ENCODE results near the gene ZCCHC17. TPM values are rescaled to one million over a fixed set of nuclear protein-coding genes. Genes with fewer than 3 reads are reported as not detected.
A peak's percentile ranks its signal among the peaks of the same experiment; 100 is the strongest.

ZCCHC17 gene
- total RNA-seq, 1 donor from 2014 or later, result 51.4 TPM

DNA sequence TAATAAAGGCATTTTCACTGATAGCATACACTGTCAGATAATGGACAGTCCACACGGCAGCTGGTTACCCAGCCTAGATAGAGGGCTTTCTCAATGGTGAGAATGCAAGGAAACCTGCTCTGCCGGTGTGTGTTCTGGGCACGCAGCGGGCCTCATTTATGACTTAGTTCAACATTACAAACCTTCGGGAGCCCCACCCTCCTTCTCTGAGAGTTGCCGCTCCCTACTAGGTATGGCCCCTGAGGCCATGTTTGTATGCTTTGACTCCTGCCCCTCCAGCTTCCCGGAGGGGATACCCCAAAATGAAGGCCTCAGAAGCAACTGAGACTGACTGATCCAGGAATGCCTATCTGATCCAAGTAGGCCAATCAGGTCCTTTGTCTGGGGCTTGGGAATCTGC lies 93.2 kb downstream of the ZCCHC17 start:
- DNase-seq (ENCODE audit: low read depth, low spot score), result no peak

- no peak for DNase-seq (ENCODE audit: low read depth, low spot score)
These were observed 96.6 kb downstream of the ZCCHC17 start for GRCh38 chr1:31393463-31393862.

- peak; percentile 10 for DNase-seq (ENCODE audit: low read depth, low spot score)
These were observed 97.9 kb downstream of the ZCCHC17 start for GRCh38 chr1:31394584-31395193.

GRCh38 chr1:31396633-31397351 lies 100.0 kb downstream of the ZCCHC17 start:
- no peak for DNase-seq (ENCODE audit: low read depth, low spot score)

GRCh38 chr1:31397360-31398095 lies 100.7 kb downstream of the ZCCHC17 start:
- DNase-seq (ENCODE audit: low read depth, low spot score), result no peak

DNA sequence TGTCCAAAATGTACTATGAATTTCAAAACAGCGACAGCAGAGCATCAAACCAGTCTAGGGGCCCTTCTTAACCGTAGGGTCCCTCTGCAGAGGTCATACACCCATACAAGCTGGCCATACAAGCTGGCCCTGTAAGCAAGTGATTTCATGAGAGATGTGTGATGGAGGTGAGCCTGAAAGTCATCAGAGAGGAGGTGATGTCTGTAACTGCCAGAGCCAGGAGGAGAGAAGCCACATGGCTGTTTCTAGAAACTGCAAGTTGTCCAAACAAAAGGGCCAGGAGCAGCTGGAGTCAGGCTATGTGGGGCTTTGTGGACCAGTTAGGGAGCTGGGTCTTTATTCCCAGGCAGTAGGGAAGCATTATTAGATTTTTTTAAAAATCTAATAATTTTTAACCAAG lies 101.4 kb downstream of the ZCCHC17 start:
- DNase-seq (ENCODE audit: low read depth, low spot score), result no peak

DNA sequence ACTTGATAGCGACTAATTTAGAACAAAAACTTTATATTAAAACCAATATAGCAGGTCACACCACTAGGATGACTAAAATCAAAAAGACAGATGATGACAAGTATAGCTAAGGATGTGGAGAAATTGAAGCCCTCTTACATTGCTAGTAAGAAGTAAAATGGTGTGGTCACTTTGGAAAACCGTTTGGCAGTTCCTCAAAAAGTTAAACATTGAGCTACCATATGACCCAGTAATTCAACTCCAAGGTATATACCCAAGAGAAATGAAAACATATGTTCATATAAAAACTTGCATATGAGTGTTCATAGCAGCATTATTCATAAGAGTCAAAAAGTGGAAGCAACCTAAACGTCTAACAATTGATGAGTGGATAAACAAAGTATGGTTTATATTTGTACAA lies 103.1 kb downstream of the ZCCHC17 start:
- no peak for DNase-seq (ENCODE audit: low read depth, low spot score)

DNA sequence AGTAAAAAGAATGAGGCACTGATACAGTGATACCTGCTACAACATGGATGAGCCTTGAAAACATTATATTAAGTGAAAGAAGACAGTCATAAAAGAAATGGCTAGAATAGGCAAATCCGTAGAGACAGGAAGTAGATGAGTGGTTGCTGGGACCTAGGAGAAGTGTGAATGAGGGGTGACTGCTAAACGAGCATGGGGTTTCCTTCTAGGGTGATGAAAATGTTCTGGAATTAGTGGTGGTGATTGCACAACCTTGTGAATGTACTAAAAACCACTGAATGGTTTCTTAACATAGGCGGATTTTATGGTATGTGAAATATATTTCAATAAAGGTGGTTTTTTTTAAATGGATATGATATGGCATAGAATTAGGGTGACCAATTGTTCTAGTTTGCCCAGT lies 103.6 kb downstream of the ZCCHC17 start:
- DNase-seq (ENCODE audit: low read depth, low spot score), result no peak

DNA sequence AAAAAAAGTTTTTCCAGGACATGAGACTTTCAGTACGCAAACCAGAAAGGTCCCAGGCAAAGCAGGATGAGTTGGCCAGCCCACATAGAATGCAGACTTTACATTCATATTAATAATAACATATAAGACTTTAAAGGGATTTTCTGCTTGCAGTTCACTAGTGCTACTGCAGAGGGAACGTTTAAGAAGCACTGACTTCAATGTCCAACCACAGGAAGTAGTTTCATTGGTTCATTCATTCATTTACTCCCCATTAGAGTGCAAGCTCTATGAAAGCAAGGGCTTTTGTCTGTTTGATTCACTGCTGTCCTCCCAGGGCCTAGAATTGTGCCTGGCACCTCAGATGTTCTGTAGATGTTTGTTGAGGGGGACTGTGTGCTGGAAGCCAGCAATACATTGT lies 104.4 kb downstream of the ZCCHC17 start:
- DNase-seq (ENCODE audit: low read depth, low spot score), result no peak

GRCh38 chr1:31405578-31406245 lies 108.9 kb downstream of the ZCCHC17 start:
- no peak for DNase-seq (ENCODE audit: low read depth, low spot score)

GRCh38 chr1:31407029-31407626 lies 110.3 kb downstream of the ZCCHC17 start:
- no peak for DNase-seq (ENCODE audit: low read depth, low spot score)

DNA sequence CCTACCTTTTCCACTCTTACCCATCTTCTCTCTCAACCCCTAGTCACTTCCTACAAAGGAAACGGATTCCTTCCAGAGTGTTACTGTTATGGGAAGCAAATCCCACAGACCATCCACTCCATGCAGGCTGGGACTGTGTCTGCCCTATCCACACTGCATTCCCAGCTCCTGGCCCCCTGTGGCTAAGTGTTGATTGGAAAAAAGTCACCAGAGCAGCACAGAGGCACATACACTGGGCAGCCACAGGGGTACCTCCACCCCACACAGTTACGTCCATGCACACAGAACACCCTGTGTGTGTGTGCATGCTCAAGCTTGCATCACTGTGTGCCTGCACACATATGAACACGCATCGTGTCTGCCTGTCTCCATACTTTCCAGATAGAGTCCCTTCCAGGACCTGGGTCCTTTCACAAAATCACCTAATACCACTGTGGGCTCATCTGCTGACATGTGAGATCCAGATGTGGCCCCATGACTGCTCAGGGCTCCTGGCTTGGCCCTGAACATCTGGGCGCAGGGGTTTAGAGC lies 112.0 kb downstream of the ZCCHC17 start:
- DNase-seq (ENCODE audit: low read depth, low spot score), result no peak

GRCh38 chr1:31409946-31410858 lies 113.4 kb downstream of the ZCCHC17 start:
- no peak for DNase-seq (ENCODE audit: low read depth, low spot score)

- no peak for DNase-seq (ENCODE audit: low read depth, low spot score)
These were observed 114.0 kb downstream of the ZCCHC17 start for GRCh38 chr1:31410871-31411270.

- no peak for DNase-seq (ENCODE audit: low read depth, low spot score)
These were observed 115.4 kb downstream of the ZCCHC17 start for GRCh38 chr1:31412205-31412604.

DNA sequence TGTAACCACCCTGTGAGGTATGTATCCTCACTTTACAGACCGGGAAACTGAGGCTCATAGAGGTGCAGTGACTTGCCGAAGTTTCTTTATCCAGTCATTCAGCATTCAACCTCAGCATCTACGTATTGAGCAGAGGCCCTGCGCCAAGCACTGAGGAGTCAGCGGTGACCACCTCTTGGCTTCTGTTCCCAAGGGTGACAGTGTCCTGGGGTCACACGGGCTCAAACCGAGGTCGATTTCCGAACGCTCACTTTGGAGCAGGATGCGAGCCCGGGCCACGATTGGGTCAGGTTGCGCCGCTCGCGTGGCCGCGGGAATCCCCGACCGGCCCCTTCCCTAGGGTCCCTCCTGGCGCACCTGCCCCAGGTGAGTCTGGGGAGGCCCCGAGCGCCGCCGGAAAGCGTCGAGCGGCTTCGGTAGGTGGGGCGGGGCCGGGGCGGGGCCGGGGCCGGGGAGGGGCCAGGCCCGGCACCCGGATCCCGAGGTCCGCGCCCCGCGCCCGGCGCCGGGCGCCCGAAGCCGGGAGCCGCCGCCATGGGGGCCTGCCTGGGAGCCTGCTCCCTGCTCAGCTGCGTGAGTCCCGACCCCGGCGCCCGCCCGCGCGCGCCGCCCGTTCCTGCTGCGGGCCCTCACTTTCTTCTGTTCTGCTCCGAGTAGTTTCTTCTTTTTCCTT lies 116.0 kb downstream of the ZCCHC17 start, which contains the start of gene SERINC2:
Gene SERINC2, plus strand, starts transcription at position 482 of the 673 bp plus-strand sequence. Its CDS starts 53 bp downstream, at position 535.
- no peak for DNase-seq (ENCODE audit: low read depth, low spot score)

DNA sequence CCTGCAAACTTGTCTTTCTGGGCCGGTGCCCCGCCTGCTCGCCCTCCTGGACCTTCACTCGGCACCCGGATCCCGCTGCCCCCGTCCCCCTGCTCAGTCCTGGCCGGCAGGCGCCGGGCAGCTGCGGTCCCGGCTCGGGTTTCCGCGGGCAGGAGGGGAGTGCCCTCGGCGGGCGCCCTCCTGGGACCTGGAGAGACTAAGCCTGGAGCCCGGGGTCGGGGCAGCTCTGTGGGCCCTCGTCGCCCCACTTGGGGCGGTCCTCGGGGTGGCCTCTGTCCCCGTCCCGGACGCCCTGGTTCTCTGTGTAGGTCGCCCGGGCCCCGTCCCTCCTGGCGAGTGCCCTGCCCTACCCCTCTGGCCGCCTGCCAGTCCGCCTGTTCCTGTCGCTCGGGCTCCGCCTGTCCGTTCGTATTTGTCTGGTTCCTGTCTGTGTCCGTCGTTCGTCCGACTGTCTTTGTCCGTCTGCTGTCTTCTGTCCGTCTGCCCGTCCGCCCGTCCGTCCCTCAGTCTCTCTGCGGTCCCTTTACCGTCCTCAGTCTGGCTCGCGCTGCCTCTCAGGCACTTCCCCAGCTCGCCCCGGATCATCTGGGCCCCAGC lies 116.7 kb downstream of the ZCCHC17 start:
- DNase-seq (ENCODE audit: low read depth, low spot score), result no peak
